ENCODE data around the gene GNG2.
A peak's percentile ranks its signal among the peaks of the same experiment; 100 is the strongest.

GNG2 gene

GRCh38 chr14:51942971-51943370 is 82.6 kb downstream of the GNG2 start:
- DNase-seq (ENCODE audit: low read depth), result no peak

GRCh38 chr14:51950007-51950406 is 89.6 kb downstream of the GNG2 start:
- no peak for DNase-seq (ENCODE audit: low read depth)

- no peak for DNase-seq (ENCODE audit: low read depth)
These were observed 91.2 kb downstream of the GNG2 start for GRCh38 chr14:51951656-51952055.

- no peak for DNase-seq (ENCODE audit: low read depth)
These were observed 93.6 kb downstream of the GNG2 start for GRCh38 chr14:51954031-51954430.

- DNase-seq (ENCODE audit: low read depth), result no peak
These were observed 94.2 kb downstream of the GNG2 start for GRCh38 chr14:51954657-51955056.

- DNase-seq (ENCODE audit: low read depth), result no peak
These were observed 97.5 kb downstream of the GNG2 start for GRCh38 chr14:51957950-51958349.

- no peak for DNase-seq (ENCODE audit: low read depth)
These were observed 99.5 kb downstream of the GNG2 start for GRCh38 chr14:51959928-51960327.

GRCh38 chr14:51960866-51961265 is 100.5 kb downstream of the GNG2 start:
- no peak for DNase-seq (ENCODE audit: low read depth)

- no peak for DNase-seq (ENCODE audit: low read depth)
These were observed 102.3 kb downstream of the GNG2 start for GRCh38 chr14:51962711-51963110.

- DNase-seq (ENCODE audit: low read depth), result no peak
These were observed 102.9 kb downstream of the GNG2 start for GRCh38 chr14:51963286-51963685.

- no peak for DNase-seq (ENCODE audit: low read depth)
These were observed 107.1 kb downstream of the GNG2 start for GRCh38 chr14:51967521-51967920.

- DNase-seq (ENCODE audit: low read depth), result no peak
These were observed 109.6 kb downstream of the GNG2 start for GRCh38 chr14:51969852-51970540.

GRCh38 chr14:51972566-51972965 is 112.2 kb downstream of the GNG2 start:
- DNase-seq (ENCODE audit: low read depth), result no peak

GRCh38 chr14:51977075-51977474 is 116.7 kb downstream of the GNG2 start:
- DNase-seq (ENCODE audit: low read depth), result no peak

GRCh38 chr14:51978681-51979085 is 118.3 kb downstream of the GNG2 start:
- no peak for DNase-seq (ENCODE audit: low read depth)

GRCh38 chr14:51979088-51979709 is 118.8 kb downstream of the GNG2 start:
- peak; percentile 69 for DNase-seq (ENCODE audit: low read depth)

- no peak for DNase-seq (ENCODE audit: low read depth)
These were observed 120.9 kb downstream of the GNG2 start for GRCh38 chr14:51981218-51981854.

GRCh38 chr14:51988221-51988620 is 127.8 kb downstream of the GNG2 start:
- no peak for DNase-seq (ENCODE audit: low read depth)

GRCh38 chr14:51989293-51990234 is 129.2 kb downstream of the GNG2 start, which contains the start of gene RTRAF:
TSS of gene RTRAF (plus strand) at chr14:51989546. CDS start at chr14:51989640, 94 bp downstream.
- DNase-seq (ENCODE audit: low read depth), result peak; percentile 86

GRCh38 chr14:51990488-51990887 is 130.1 kb downstream of the GNG2 start:
- DNase-seq (ENCODE audit: low read depth), result no peak

GRCh38 chr14:51993285-51993920 is 133.0 kb downstream of the GNG2 start:
- no peak for DNase-seq (ENCODE audit: low read depth)
